HG03558 (cell line): ENCODE results near the gene TMEM184A.

Experiments used
- ATAC-seq: cut with Tn5 transposase; IDR thresholded peaks from one replicate; pipeline ENCODE4 v1.9.1; 2021; ENCODE audit warnings: moderate number of reproducible peaks; ENCODE audit not compliant: unreplicated experiment; ENCODE audit errors: extremely low read depth

TMEM184A gene

DNA sequence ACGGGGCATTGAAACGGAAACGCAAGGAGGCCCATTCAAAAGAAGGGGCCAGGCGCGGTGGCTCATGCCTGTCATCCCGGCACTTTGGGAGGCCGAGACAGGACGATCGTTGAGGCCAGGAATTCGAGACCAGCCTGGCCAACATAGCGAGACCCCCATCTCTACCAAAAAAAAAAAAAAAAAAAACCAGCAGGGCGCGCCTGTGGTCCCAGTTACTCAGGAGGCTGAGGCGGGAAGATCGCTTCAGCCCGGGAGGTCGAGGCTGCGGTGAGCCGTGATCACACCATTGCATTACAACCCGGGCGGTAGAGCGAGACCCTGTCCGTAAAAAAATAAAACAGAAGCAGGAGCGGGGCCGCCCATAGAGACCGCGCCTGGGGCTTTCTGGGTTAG lies 13.4 kb upstream of the TMEM184A start:
- ATAC-seq, result peak; percentile 26

DNA sequence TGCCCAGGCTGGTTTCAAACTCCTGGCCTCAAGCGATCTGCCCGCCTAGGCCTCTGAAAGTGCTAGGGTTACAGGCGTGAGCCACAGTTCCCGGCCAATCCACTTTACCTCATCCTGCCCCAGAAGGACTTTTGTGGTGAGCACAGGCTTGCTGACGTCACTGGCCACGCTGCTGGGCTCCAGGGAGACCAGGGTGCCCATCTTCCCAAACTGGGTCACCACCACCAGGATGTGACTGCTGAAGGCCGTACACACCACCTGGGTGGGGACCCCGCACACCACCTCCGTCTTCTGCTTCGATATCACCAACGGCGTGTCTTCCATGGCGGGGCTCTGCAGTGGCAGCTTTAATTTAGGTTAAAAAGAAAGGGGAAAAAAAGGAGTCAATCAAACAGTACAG lies 13.0 kb upstream of the TMEM184A start:
- no peak for ATAC-seq

DNA sequence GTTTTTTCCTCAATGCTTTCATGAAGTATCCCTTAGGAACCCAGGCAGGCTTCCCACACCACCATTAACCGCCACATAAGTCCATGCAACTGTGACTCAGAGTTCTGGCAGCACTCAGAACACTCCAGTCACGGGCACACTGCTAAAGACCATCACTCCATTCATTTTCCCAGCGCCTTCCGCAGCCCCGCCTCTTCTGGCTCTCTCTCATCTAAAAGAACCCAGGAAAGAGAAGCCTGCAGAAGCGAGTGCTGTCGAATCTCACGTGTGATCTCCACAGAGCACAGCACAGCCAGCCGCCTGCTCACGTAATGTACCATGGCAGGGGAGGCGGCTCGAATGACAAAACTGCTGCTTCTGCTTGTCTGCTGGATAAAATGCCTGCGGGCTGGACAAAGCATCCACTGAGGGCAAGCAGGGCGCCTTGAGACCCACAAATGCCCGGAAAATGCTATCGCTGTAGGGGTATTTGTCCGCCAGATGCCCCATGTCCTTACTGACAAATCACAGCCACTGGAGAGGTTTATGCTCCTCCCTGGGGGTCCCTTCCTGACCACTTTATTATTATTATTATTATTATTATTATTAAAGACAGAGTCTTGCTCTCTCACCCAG lies 12.0 kb upstream of the TMEM184A start:
- ATAC-seq, result no peak

DNA sequence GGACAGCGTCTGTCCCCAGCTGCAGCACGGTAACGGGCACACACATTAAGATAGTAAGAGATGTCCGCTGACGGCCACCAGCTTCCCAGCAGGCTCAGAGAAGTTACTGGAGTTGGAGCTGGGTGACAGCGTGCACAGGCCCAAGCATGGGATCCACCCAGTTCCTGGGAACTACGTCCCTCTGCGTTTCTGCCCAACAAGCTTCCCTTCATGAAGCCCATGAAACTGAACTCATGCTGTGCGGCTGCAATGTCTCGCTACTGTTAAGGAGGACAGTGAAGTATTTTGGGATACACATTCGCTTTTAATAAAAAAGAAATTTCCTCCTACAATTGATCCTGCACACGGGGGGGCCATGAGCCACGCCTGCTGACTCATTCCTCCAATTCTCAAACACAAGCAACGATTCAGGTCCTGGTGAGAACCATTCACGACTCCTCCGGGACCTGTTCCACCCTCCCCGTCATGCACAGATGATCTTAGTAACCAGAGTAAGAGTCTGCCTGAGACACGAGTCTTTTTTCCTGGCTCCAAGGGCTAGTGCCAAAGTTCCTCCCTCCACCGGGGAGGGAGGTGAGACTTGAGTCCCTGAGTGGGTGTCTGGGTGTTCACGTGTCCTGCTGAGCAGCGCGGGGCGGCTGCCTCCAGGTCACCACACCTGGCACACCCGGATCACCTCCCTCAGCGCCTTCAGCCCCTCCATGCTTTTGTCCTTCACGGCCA lies 11.2 kb upstream of the TMEM184A start:
- ATAC-seq, result no peak

DNA sequence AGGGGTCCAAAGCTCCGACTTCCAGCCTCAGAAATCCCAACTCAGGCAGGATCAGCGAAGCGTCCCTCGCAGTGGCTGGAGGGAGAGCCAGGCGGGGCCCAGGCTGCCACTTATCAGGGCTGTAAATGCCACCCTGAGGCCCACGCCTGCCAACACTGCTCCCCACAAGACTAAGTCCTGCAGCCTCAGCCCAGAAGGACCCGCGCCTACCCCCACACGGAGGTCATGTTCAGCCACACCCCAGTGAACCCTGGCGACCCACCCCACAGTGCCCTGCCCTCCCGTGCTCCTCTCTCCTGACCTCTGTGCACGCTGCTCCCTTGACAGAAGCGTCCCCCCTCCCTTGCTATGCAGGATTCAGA lies 10.7 kb upstream of the TMEM184A start:
- no peak for ATAC-seq

DNA sequence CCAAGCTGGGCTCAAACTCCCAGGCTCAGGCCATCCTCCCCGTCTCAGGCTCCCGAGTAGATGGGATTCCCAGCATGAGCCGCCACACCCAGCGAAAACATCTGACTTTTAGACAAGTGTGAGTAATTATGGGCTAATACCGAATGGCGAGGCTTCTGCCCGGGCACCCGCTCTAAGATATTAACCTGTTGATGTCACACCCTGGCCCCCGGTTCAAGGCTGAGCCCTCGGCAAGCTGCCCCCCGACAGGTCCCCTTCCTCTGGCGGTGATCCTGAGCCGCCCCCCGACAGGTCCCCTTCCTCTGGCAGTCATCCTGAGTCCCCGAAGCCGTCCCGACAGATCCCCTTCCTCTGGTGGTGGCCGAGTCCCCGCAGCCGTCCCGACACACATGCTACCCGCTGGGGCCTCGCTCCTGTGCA lies 8.6 kb upstream of the TMEM184A start:
- no peak for ATAC-seq

DNA sequence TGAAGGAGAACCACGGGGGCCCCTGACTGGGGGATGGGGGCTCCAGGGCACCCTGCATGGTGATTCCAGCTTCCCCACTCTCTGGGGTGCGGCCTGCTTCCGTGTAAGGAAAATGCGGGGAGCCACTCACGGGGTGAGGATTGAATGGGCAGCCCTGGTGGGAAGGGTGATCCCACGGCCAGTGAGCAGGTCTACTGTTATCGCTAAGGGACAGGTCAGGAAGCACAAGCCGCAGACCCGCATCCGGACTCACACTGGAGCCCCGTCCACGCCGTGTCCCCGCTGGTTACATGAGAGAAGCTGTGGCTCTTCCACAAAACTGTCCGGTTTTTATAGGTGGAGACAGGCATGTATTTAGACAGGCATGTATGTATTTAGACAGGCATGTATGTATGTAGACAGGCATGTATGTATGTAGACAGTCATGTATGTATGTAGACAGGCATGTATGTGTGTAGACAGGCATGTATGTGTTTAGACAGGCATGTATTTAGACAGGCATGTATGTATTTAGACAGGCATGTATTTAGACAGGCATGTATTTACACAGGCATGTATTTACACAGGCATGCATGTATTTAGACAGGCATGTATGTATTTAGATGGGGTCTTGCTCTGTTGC lies 8.1 kb upstream of the TMEM184A start:
- no peak for ATAC-seq

DNA sequence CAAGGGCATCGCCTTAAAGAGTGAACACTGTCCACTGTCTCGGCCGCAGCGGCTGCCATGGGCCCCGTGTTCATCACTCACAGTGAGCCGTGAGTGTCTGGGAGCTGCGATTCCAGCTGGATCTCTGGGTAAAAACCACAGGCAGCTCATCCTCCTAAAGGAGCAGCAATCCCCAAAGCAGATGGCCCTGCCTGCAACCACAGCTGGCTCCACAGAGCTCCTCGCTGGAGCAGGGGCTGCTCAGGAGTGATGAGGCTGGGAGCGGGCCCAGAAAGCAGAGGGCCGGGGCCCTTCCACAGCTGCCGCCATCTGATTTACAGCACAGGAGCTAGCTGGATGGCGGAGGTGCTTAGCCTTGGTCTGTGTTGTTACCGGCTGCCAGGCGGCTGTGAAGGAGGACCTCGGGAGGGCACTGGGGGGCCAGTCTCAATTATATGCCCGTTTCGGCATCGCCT lies 6.6 kb upstream of the TMEM184A start:
- no peak for ATAC-seq

DNA sequence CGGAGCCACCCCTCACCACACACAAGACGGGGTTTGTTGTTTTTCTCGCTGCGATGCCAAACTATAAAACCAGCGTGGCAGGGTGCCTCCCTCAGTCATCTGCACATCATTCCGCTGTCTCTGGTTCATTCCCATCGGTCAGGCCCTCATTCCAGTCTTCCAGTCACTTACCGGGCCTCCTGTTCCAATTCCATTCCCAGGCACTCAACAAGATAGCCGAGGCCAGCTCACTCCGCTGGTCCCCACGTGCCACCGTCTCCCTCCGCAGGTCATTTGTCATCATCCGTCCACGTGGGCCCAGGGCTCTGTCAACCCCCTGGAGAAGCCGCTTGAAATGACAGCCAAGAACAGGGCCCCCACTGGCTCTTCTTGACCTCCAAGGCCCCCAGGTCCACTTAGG lies 6.1 kb upstream of the TMEM184A start:
- ATAC-seq, result no peak

DNA sequence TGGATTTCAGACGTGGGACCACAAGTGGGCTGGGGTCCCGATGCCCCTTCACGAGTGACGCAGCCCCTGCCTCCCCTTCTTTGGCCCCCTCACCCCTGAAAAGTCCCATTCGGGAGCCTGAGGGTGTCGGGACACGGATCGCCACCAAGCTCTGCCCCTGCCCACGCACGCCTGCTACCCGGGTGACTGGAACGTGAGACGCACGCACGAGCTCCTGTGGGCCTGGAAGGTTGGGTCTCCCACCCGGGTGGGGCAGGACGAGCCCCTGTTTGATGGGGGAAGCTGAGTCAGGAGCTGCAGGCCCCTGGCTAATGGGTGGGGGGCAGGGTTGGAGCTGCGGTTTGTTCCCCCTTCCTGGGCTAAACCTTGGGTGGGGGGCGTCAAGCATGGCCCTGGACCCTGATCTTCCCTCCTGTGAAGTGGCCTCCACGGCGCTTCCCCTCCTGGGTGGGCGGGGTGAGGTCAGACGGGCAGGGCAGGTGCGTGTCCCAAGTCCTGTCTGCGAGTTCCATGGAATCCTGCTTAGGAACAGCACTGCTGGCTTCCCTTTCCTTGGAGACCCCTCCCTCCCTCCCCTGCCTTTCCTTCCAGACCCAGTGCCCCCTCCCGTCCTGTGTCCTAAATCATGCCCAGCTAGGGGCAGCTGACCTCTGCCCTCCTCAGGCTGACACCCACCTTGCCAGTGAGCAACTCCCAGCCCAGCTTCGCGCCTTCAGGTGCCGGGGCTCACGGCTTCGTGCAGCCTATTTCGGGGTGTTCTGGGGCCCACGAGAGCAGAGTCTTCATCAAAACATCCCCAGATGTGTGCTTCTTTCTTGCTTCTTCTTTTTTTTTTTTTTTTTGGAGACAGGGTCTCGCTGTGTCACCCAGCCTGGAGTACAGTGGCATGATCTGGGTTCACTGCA lies 5.3 kb upstream of the TMEM184A start:
- ATAC-seq, result no peak

DNA sequence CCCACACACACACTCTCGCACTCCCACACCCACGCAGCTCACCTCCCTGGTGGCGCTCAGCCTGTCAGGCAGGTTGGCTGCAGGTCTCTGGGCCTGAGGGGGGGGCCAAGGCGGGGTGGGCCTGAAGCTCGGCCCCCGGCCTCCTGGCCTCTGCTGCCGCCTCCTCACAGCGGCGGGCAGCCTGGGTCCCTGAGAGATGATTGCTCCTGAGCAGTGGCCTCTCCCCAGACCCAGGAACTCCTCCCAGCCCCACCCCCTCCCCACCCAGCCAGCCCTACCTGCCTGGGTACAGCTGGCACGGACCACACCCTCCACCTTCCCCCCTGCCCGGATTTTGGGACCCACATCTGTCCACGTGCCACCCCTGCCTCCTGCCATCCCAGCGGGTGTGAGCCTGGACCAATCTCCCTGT lies 4.6 kb upstream of the TMEM184A start:
- no peak for ATAC-seq

DNA sequence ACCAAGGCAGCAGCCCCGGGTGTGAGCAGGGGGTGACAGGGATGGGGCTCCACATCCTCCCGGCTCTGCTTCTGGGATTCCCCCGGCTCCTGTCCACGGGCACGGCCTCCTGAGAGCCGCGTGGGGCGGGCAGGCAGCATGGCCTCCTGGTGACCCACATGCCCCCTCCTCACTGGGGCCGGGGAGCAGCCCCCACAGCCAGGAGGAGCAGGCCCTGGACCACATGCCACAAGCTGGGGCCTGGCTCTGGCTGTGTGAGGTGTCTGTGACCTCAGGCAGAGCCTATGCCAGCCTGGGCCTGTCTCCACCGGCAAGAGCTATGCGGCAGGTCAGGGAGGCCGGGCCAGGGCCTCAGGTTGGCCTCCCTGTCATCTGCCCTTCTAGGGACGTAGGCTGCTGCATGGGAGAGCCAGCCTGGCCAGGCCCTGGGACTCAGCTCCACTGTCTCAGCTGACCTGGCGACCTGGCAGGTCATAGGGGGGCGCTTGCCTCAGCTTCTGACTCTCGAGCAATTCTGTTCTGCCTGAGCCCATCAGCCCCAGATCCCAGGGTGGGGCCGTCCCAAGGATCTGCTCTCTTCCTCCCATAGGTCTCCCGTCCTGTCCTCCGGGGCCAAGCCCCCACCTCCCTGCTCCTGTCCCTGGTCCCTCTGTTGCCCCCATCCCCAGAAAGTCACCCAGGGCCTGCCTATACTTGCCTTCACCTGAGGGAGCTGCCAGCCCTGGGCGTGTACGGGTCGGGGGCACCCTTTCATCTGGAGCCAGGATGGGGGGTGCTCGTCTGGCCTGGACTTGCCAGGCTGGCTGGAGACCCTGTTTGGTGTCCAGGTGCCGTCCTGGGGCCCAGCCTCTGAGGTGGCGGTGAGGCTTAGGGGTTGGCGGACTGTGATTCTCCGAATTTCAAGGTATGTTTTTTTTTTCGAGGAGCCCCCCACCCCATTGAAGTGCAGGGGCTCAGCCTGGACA lies 3.9 kb upstream of the TMEM184A start:
- no peak for ATAC-seq

DNA sequence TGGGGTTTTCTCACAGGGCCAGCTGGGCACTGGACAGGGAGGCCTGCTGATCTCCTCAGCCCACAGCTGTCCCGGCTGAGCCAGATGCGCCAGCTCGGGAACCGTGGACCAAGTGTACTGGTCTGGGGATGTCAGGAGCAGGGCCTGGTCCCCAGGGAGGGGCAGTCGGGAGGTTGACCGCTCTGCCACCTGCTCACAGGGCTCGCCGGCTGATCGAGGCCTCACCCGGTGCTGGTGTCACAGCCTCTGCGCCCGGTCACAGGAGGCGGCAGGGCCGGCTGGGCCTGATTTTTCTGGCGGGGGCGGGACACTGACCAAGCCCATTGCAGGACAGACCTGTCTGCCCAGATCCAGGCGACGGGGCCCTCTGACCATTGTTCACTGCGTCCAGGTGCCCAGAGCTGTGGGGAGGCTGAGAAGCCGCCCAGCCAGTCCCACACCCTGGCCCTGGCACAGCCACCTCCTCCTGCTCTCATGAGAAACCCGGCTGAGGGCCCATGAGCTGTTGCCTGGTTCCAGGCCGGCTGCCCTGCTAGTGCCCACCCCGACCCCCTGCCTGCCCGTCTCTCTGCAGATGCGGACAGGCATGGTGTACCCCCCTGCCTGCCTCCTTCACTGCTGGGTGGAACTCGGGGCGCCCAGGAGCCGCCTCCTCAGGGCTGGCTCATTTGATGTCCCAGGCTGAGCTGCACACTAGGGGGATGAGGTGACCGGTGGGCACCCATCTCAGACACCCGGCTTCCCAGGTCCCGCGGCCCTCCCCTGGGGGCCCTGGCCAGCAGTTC lies 3.0 kb upstream of the TMEM184A start:
- no peak for ATAC-seq

DNA sequence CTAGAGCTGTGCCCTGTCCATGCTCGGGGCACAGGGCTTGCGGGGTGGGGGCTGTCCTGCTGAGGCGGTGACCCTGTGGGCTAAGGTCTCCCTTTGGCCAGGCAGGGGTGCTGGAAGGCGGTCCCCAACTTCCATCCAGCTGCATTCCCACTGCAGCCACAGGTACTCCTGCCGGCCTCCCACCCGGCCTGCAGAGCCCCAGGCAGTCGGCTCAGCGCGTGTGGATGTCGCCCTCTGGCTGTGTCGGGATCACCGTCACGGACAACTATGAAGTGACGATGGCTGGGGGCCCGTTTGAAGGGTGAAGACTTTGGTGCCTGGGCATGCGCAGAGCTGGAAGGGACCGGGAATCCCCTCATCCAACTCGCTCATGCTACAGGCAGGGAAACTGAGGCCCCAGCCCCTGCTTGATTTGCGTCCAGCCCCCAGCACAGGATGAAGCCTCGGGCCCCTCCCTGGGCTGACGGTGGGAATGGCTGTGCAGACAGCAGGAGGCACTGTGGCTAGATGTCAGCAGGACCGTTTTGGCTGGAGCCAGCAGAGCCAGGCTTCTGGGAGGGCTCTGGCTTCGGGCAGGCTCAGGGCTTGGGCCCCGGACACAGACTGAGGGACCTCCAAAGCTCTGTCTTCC lies 2.3 kb upstream of the TMEM184A start:
- no peak for ATAC-seq

DNA sequence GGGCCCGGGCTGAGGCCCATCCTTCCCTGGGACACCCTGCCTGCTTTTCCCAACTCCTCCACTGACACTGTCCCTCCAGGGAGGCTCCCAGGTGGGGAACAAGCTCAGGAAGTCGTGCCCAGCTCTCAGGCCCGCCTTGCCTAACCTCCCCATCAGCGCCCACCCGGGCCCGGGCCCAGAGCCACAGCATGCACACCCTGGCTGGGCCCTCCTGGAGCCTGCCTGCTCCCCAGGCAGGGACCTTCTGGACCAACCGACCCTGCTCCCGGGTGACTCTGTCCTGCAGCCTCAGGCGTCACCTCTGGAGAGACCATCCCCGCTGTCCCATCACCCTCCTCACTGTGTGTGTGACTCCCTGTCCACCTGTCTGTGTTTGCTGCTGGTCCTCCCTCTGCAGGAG lies 1.8 kb upstream of the TMEM184A start:
- ATAC-seq, result no peak

DNA sequence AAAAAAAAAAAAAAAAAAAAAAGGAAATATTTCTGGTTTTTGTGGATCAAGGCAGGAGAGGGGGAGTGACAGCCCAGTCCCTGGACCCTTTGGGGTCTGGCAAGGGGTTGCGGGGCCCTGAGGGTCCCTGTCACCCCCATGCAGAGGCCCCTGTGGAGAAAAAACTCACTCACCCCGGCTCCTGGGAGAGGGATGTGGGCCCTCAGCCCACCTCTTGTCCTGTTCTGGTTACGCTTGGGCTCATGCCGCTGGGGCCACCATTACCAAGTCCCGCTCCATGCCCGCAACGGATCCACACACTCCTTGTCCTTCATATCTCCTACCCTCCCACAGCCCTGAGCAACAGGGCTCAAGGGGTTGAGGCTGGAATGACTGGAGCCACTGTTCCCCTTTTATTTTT lies 1.0 kb upstream of the TMEM184A start:
- ATAC-seq, result no peak

DNA sequence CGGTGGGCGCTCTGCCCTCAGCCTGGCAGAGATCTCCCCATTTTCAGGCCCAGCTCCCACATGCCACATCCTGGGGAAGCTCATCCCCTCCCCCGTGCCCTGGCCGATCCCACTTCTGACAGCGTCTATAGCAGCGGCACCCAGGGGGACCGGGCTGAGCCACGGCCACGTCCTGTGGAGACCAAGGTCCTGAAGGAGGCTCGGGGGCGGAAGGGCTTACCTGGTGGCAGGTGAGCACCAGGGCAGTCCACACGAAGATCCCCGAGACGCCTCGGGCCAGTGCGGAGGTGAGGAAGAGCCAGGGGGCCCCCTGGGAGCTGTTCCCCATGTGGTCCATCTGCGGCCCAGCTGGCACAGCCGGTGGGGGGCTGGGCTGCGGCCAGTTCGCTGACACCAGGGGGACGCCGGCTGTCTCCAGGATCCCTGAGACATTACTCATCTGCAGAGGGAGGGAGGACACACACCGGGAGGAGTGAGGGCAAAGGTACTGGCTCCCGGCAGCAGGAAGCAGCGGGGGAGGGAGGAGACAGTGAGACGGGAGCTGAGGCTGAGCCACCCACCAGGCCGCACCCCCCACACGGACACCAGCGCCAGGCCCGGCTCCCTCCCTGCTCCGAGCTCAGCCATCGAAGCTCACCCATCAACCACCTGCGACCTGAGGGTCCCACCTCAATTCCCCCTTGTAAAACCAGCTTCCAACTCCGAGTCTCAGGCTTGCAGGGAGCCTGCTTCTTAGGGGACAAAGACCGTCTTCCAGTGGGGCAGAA lies 776 bp downstream of the TMEM184A start:
- ATAC-seq, result no peak
